ENCODE measurements around the gene CMTM4.

Gene CMTM4

DNA sequence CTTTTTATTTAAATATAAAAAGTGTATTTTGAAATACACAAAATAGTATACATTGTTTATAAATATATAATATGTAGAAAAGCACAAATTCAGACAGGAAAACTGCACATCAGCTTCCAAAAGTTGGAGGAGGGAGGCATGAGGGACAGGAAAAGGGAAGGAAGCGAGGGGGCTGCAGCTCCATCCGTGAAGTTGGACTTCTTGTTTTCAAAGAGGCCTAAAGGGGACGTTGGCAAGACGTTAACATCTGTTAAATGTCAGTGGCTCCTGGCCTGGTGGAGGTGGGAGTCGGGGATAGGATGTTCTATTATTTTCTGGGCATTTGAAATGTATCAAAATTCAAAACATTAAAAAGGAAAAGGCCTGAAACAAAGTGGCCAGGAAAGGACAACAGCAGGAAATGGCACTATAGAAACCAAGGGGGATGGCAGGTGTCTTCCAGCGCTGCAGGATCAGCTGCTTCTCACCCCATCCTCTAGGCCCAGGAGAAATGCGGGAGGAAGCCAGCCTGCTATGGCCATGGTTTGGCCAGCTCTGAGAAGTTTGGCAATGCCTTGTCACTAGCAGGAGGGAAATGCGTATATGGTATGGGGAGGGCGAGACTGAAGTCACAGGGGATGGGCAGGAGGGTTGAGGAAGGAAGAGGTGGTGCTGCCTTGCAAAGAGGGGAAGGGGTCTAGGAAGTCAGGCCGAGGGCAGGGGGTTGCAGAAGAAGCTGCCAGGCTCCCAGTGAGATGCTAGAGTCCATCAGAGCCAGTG is 110.9 kb downstream of the CMTM4 start:
- no peaks in the 10 kb centered on the region for H3K36me3 ChIP-seq (ENCODE audit: insufficient read depth, low read length)
- no peaks in the 10 kb centered on the region for H3K79me2 ChIP-seq (ENCODE audit: insufficient read depth, low read length)
- no peaks in the 10 kb centered on the region for H3K9me2 ChIP-seq (replicated peaks; ENCODE audit: low read depth, low read length)
- TF ChIP-seq, protein P1, sequence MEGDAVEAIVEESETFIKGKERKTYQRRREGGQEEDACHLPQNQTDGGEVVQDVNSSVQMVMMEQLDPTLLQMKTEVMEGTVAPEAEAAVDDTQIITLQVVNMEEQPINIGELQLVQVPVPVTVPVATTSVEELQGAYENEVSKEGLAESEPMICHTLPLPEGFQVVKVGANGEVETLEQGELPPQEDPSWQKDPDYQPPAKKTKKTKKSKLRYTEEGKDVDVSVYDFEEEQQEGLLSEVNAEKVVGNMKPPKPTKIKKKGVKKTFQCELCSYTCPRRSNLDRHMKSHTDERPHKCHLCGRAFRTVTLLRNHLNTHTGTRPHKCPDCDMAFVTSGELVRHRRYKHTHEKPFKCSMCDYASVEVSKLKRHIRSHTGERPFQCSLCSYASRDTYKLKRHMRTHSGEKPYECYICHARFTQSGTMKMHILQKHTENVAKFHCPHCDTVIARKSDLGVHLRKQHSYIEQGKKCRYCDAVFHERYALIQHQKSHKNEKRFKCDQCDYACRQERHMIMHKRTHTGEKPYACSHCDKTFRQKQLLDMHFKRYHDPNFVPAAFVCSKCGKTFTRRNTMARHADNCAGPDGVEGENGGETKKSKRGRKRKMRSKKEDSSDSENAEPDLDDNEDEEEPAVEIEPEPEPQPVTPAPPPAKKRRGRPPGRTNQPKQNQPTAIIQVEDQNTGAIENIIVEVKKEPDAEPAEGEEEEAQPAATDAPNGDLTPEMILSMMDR (conservative IDR thresholded peaks at IDR 0.05; ENCODE audit: low read length): no peak
- no peak overlapping the region for H3K9ac ChIP-seq (ENCODE audit: low read depth, low read length, poor library complexity, severe bottlenecking)
- H3K9me3 ChIP-seq (ENCODE audit: insufficient read depth, low read depth, low read length): no peaks in the 10 kb centered on the region
- H3K4me3 ChIP-seq (ENCODE audit: low read length, poor library complexity, severe bottlenecking): no peak overlapping the region
- H3K4me1 ChIP-seq (ENCODE audit: insufficient read depth, low read length, poor library complexity, severe bottlenecking): peaks cover 16% of the 10 kb centered on the region
- H3F3A ChIP-seq (ENCODE audit: low read depth): no peaks in the 10 kb centered on the region
- H3K4me2 ChIP-seq (ENCODE audit: low read depth, low read length, poor library complexity, severe bottlenecking): no peak overlapping the region
- no peaks in the 10 kb centered on the region for H3K27me3 ChIP-seq (ENCODE audit: insufficient read depth, low read length, poor library complexity, severe bottlenecking)
- H2AFZ ChIP-seq (ENCODE audit: low read length): no peak overlapping the region
- H4K20me1 ChIP-seq (ENCODE audit: insufficient read depth, low read length, poor library complexity, severe bottlenecking): no peaks in the 10 kb centered on the region

DNA sequence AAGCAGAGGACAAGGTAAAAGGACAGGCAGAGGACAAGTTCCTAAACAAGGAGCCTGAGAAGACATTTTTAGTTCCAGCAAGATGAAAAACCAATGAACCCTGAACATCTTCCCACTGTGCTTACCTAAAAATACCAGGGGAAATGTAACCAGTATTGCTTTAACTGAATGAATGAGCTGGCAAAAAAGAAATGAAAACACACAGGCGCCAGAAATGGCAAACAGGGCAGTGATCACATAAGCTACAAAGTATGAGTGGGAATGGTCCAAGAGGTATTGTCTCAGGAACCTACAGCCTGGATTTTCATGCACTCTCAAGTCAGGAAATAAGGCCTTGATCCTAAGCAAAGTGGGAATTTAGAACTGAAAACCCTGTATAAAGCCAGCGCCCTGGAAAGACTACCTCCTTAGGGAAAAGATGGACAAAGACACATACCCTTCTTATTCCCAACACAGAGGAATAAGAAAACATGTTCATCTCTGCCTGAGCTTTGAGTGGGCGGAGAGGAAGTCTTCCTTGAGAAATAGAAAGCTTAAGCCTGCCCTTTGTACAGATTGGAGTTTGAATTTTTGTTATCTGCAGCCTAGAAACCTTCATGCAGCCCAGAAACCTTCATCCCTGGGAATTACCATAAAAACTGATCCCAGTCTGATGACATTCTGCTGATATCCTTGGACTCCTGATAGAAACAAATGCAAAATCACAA is 115.1 kb downstream of the CMTM4 start:
- no peak overlapping the region for H3K4me3 ChIP-seq (ENCODE audit: low read length, poor library complexity, severe bottlenecking)
- TF ChIP-seq, protein P1 (conservative IDR thresholded peaks at IDR 0.05; ENCODE audit: low read length): no peak
- no peak for TF ChIP-seq EZH2phosphoT487 (IDR thresholded peaks at IDR 0.05; ENCODE audit: borderline replicate concordance)
- H3F3A ChIP-seq (ENCODE audit: low read depth): no peaks in the 10 kb centered on the region
- H3K4me1 ChIP-seq (ENCODE audit: insufficient read depth, low read length, poor library complexity, severe bottlenecking): peaks cover 20% of the 10 kb centered on the region
- no peak overlapping the region for H2AFZ ChIP-seq (ENCODE audit: low read length)
- H3K79me2 ChIP-seq (ENCODE audit: insufficient read depth, low read length): no peaks in the 10 kb centered on the region
- no peaks in the 10 kb centered on the region for H3K9me3 ChIP-seq (ENCODE audit: insufficient read depth, low read depth, low read length)
- no peaks in the 10 kb centered on the region for H4K20me1 ChIP-seq (ENCODE audit: insufficient read depth, low read length, poor library complexity, severe bottlenecking)
- no peak overlapping the region for H3K9ac ChIP-seq (ENCODE audit: low read depth, low read length, poor library complexity, severe bottlenecking)
- no peaks in the 10 kb centered on the region for H3K27me3 ChIP-seq (ENCODE audit: insufficient read depth, low read length, poor library complexity, severe bottlenecking)
- no peak overlapping the region for H3K4me2 ChIP-seq (ENCODE audit: low read depth, low read length, poor library complexity, severe bottlenecking)
- no peaks in the 10 kb centered on the region for H3K9me2 ChIP-seq (replicated peaks; ENCODE audit: low read depth, low read length)
- no peaks in the 10 kb centered on the region for H3K36me3 ChIP-seq (ENCODE audit: insufficient read depth, low read length)

DNA sequence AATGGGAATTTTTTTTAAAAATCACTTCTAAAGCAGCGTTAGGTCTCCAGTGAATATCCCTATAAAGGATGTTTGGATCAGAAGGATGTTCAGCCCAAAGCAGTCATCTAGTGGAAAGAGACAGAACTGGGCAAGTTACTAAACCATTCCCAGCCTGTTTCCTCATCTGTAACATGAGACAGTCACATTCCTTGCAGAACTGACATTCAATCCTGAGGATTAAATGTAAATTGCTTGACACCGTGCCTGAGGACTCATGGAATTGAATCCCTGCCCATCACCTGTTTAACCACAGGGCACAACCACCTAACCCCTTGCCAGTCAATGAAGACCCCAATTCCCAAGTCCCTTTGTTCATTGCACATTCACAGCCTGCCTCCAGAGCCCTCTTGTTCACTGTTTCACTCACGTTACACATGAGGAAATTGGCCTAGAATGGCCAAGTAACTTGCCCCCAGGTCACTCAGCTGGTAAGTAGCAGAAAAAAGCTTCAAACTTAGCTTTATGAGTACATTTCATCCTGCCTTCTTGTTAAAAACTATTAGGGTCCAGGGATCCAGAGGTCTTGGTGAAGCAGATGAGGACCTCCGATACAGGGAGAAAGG is 115.8 kb downstream of the CMTM4 start:
- H2AFZ ChIP-seq (ENCODE audit: low read length): no peak overlapping the region
- H3F3A ChIP-seq (ENCODE audit: low read depth): no peaks in the 10 kb centered on the region
- H4K20me1 ChIP-seq (ENCODE audit: insufficient read depth, low read length, poor library complexity, severe bottlenecking): no peaks in the 10 kb centered on the region
- peaks cover 16% of the 10 kb centered on the region for H3K4me1 ChIP-seq (ENCODE audit: insufficient read depth, low read length, poor library complexity, severe bottlenecking)
- no peaks in the 10 kb centered on the region for H3K36me3 ChIP-seq (ENCODE audit: insufficient read depth, low read length)
- H3K9me3 ChIP-seq (ENCODE audit: insufficient read depth, low read depth, low read length): no peaks in the 10 kb centered on the region
- no peak for TF ChIP-seq EZH2phosphoT487 (IDR thresholded peaks at IDR 0.05; ENCODE audit: borderline replicate concordance)
- TF ChIP-seq, protein P1 (conservative IDR thresholded peaks at IDR 0.05; ENCODE audit: low read length): no peak
- H3K27me3 ChIP-seq (ENCODE audit: insufficient read depth, low read length, poor library complexity, severe bottlenecking): no peaks in the 10 kb centered on the region
- no peaks in the 10 kb centered on the region for H3K79me2 ChIP-seq (ENCODE audit: insufficient read depth, low read length)
- no peak overlapping the region for H3K4me2 ChIP-seq (ENCODE audit: low read depth, low read length, poor library complexity, severe bottlenecking)
- H3K9ac ChIP-seq (ENCODE audit: low read depth, low read length, poor library complexity, severe bottlenecking): no peak overlapping the region
- no peak overlapping the region for H3K4me3 ChIP-seq (ENCODE audit: low read length, poor library complexity, severe bottlenecking)
- no peaks in the 10 kb centered on the region for H3K9me2 ChIP-seq (replicated peaks; ENCODE audit: low read depth, low read length)
